ENCODE data around the gene SGCD. TPM values are rescaled to one million over a fixed set of nuclear protein-coding genes. Genes with fewer than 3 reads are reported as not detected.

SGCD gene
- total RNA-seq, 5 donors from 2014 or later (not counting 1 experiment from before 2014, with no cell fraction given): 0.13 to 2.4 (median 0.22) TPM

DNA sequence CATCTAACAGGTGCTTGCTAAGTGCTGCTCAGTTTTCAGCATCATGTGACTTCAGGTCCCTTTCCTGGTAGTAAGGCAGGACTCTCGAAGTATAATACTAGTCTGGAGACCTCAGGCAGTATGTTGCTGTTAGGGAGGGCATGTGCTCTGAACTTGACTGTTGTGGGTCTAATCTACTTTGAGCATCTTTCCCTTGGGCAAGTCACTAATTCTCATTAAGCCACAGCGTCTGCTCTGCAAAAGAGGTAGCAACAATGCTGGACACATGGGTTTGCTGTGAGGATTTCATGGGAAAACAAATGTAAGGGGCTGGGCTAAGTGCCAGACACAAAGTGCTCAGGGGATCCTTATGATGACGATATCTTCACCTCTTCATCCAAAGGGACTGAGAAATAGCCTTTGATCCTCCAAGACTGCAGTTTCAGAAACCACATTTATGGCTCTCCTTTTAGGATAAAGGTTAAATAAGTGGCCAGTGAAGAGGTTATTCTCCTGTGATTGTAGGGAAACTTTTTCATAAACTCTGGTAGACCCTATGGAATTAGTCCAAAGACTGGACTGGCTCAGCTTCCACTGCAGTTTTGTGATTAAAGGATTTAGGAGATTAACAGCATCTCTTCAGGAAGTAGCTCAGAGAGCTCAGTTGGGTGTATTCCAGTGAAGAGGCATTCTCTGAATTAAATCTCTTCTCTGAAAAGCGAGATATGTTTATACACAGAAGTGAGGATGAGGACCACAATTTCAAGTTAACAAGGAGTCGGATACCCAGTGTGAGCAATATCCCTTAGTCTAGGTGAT, 216.6 kb downstream of the SGCD start:
- Mint-ChIP-seq H3K27ac (no peak overlapping the region), H3K4me3 (no peak overlapping the region), H3K27me3 (peaks cover 2 to 25% of the 10 kb centered on the region in 2 donors), H3K9me3 (no peaks in the 10 kb centered on the region), H3K4me1 (no peaks in the 10 kb centered on the region), H3K36me3 (no peaks in the 10 kb centered on the region)
- peaks cover 0 to 3% of the 10 kb centered on the region in 2 experiments for H3K27me3 ChIP-seq (replicated peaks in 1 of 2; ENCODE audit: control insufficient read depth in 2 of 2, extremely low read depth in 1 of 2, insufficient read depth in 2 of 2, low read length in 1 of 2)
- H3K27ac ChIP-seq (ENCODE audit: low read length): no peak overlapping the region
- no peaks in the 10 kb centered on the region for H3K9me3 ChIP-seq
- H3K4me3 ChIP-seq (ENCODE audit: control insufficient read depth in 1 of 2, extremely low read depth in 1 of 2, low read length in 1 of 2): no peak overlapping the region
- ChIA-PET POLR2A (no interaction called here), CTCF (no interaction called here)
- ATAC-seq (replicated peaks in 1 of 4): no peak
- no peak for DNase-seq
- no peaks in the 10 kb centered on the region for H3K36me3 ChIP-seq (ENCODE audit: control insufficient read depth in 2 of 2, extremely low read depth in 1 of 2, insufficient read depth in 1 of 2, low read length in 1 of 2)
- H3K4me1 ChIP-seq (ENCODE audit: control insufficient read depth in 1 of 2, extremely low read depth in 1 of 2, insufficient read depth in 2 of 2, low read length in 2 of 2): no peaks in the 10 kb centered on the region
- WGBS (ENCODE audit: insufficient coverage): 20% methylated on average over 1 of the region's 5 CpGs

- Mint-ChIP-seq H3K4me3 (no peak overlapping the region), H3K4me1 (no peaks in the 10 kb centered on the region), H3K27ac (no peak overlapping the region), H3K9me3 (no peaks in the 10 kb centered on the region), H3K27me3 (peaks cover 0 to 4% of the 10 kb centered on the region in 2 donors), H3K36me3 (no peaks in the 10 kb centered on the region)
- no peaks in the 10 kb centered on the region for H3K27me3 ChIP-seq (replicated peaks in 1 of 2; ENCODE audit: control insufficient read depth in 2 of 2, extremely low read depth in 1 of 2, insufficient read depth in 2 of 2, low read length in 1 of 2)
- POLR2A ChIA-PET: no interaction called here
- ATAC-seq (replicated peaks in 1 of 4) (no peak), DNase-seq (no peak)
- no peak overlapping the region for H3K4me3 ChIP-seq (ENCODE audit: control insufficient read depth in 1 of 2, extremely low read depth in 1 of 2, low read length in 1 of 2)
- CTCF ChIA-PET: no interaction called here
- H3K27ac ChIP-seq (ENCODE audit: low read length): no peak overlapping the region
- 55% methylated on average over 2 of the region's 3 CpGs for WGBS (ENCODE audit: insufficient coverage)
- H3K9me3 ChIP-seq: no peaks in the 10 kb centered on the region
- H3K4me1 ChIP-seq (ENCODE audit: control insufficient read depth in 1 of 2, extremely low read depth in 1 of 2, insufficient read depth in 2 of 2, low read length in 2 of 2): no peaks in the 10 kb centered on the region
- no peaks in the 10 kb centered on the region for H3K36me3 ChIP-seq (ENCODE audit: control insufficient read depth in 2 of 2, extremely low read depth in 1 of 2, insufficient read depth in 1 of 2, low read length in 1 of 2)
Measured at GRCh38 chr5:156552855-156553358, 225.9 kb downstream of the SGCD start.

DNA sequence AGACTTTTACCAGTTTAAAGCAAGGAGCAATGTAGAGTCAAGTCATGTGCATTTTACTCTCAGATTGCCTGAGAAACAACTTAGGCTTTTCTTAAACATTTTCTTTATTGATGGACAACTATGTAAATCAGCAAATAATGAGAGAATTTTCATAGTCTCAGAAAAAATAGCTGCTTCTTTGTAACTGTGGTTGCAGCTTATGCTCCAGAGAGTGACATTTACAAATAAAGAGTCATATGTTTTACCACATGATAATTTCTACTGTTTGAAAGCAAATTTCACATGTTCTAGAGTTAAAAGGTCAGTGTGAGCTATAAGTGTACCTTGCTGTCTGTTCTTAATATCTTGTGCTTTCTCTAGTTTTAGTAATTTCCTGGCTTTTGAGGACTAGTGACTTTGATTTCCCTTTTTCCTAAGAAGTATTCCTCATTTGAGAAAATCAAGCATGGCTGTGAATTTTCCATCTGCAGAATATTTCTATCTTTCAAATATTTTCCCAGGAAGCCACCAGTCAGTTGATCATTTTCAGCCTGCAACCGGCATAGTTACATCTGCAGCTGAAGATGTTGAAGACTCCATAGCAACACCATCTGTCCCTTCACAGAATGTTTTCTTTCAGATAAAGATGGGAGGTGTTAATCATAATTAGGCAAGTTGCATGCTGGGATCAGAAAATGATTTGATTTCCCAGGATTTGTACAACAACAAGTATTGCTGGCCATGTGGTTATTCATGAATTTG, 229.9 kb downstream of the SGCD start:
- Mint-ChIP-seq H3K4me3 (no peak overlapping the region), H3K36me3 (no peaks in the 10 kb centered on the region), H3K4me1 (no peaks in the 10 kb centered on the region), H3K27me3 (peaks cover 0 to 6% of the 10 kb centered on the region in 2 donors), H3K27ac (no peak overlapping the region), H3K9me3 (no peaks in the 10 kb centered on the region)
- WGBS (ENCODE audit: insufficient coverage): no CpG with 5 or more reads among the region's 1 CpG
- H3K9me3 ChIP-seq: no peaks in the 10 kb centered on the region
- no peaks in the 10 kb centered on the region for H3K36me3 ChIP-seq (ENCODE audit: control insufficient read depth in 2 of 2, extremely low read depth in 1 of 2, insufficient read depth in 1 of 2, low read length in 1 of 2)
- DNase-seq: no peak
- no peak for ATAC-seq (replicated peaks in 1 of 4)
- no peaks in the 10 kb centered on the region for H3K4me1 ChIP-seq (ENCODE audit: control insufficient read depth in 1 of 2, extremely low read depth in 1 of 2, insufficient read depth in 2 of 2, low read length in 2 of 2)
- no peak overlapping the region for H3K4me3 ChIP-seq (ENCODE audit: control insufficient read depth in 1 of 2, extremely low read depth in 1 of 2, low read length in 1 of 2)
- H3K27me3 ChIP-seq (replicated peaks in 1 of 2; ENCODE audit: control insufficient read depth in 2 of 2, extremely low read depth in 1 of 2, insufficient read depth in 2 of 2, low read length in 1 of 2): no peaks in the 10 kb centered on the region
- ChIA-PET POLR2A (interaction anchor here in 1 of 2 donors (0.5 kb wide), 1 partner anchor 153 kb away, joined by 3 read pairs; no protein-coding TSS in a partner anchor), CTCF (no interaction called here)
- H3K27ac ChIP-seq (ENCODE audit: low read length): no peak overlapping the region

DNA sequence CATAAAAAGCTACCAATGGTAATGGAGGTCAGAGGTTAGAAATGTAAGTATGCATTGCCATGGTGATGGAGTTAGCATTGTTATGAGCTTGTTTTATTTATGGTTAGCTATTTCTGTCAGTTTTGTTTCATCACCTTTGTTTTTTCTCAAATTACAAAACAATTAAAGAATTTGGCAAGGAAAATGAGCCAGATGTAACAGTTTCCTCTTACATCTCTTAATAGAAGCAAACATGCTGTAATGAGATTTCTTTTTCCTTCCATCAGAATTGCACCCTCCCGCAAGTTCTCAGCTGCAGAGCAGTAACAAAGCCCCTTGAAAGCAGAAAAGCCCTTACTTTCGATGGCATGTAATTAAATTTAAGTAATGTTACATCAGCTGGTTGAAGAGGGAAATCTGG, 233.0 kb downstream of the SGCD start:
- Mint-ChIP-seq H3K4me3 (no peak overlapping the region), H3K9me3 (no peaks in the 10 kb centered on the region), H3K4me1 (no peaks in the 10 kb centered on the region), H3K36me3 (no peaks in the 10 kb centered on the region), H3K27ac (no peak overlapping the region), H3K27me3 (peaks cover 4 to 14% of the 10 kb centered on the region in 2 donors)
- DNase-seq: no peak
- H3K4me1 ChIP-seq (ENCODE audit: control insufficient read depth in 1 of 2, extremely low read depth in 1 of 2, insufficient read depth in 2 of 2, low read length in 2 of 2): no peaks in the 10 kb centered on the region
- ChIA-PET CTCF (no interaction called here), POLR2A (no interaction called here)
- no CpG with 5 or more reads among the region's 2 CpGs for WGBS (ENCODE audit: insufficient coverage)
- no peaks in the 10 kb centered on the region for H3K36me3 ChIP-seq (ENCODE audit: control insufficient read depth in 2 of 2, extremely low read depth in 1 of 2, insufficient read depth in 1 of 2, low read length in 1 of 2)
- no peak overlapping the region for H3K27ac ChIP-seq (ENCODE audit: low read length)
- no peaks in the 10 kb centered on the region for H3K9me3 ChIP-seq
- ATAC-seq (replicated peaks in 1 of 4): no peak
- H3K27me3 ChIP-seq (replicated peaks in 1 of 2; ENCODE audit: control insufficient read depth in 2 of 2, extremely low read depth in 1 of 2, insufficient read depth in 2 of 2, low read length in 1 of 2): peaks cover 0 to 2% of the 10 kb centered on the region in 2 experiments
- H3K4me3 ChIP-seq (ENCODE audit: control insufficient read depth in 1 of 2, extremely low read depth in 1 of 2, low read length in 1 of 2): no peak overlapping the region

DNA sequence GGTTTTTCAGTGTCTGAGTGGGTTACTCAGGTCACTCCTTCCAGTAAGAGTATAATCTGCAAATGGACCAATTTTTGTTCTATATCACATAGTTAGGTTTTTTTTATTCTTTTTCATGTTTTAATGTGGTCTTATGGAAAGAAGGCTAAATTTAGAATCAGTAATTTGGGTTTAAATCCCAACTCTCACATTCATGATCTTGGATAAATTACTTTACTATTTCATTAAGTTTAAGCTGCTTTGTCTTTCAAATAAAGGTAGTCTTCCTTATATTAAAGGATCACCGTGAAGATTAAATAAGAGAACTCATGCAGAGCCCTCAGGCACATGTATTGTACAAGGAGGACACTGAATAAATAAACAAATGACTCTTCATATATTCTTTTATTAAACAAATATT, 234.7 kb downstream of the SGCD start:
- ATAC-seq (replicated peaks in 1 of 4) (no peak), DNase-seq (no peak)
- no peaks in the 10 kb centered on the region for H3K9me3 ChIP-seq
- Mint-ChIP-seq H3K9me3 (no peaks in the 10 kb centered on the region), H3K27ac (no peak overlapping the region), H3K4me1 (no peaks in the 10 kb centered on the region), H3K27me3 (peaks cover 4 to 14% of the 10 kb centered on the region in 2 donors), H3K4me3 (no peak overlapping the region), H3K36me3 (no peaks in the 10 kb centered on the region)
- no peaks in the 10 kb centered on the region for H3K4me1 ChIP-seq (ENCODE audit: control insufficient read depth in 1 of 2, extremely low read depth in 1 of 2, insufficient read depth in 2 of 2, low read length in 2 of 2)
- H3K27me3 ChIP-seq (replicated peaks in 1 of 2; ENCODE audit: control insufficient read depth in 2 of 2, extremely low read depth in 1 of 2, insufficient read depth in 2 of 2, low read length in 1 of 2): peaks cover 0 to 2% of the 10 kb centered on the region in 2 experiments
- H3K27ac ChIP-seq (ENCODE audit: low read length): no peak overlapping the region
- no peak overlapping the region for H3K4me3 ChIP-seq (ENCODE audit: control insufficient read depth in 1 of 2, extremely low read depth in 1 of 2, low read length in 1 of 2)
- ChIA-PET POLR2A (no interaction called here), CTCF (no interaction called here)
- WGBS (ENCODE audit: insufficient coverage): no CpG with 5 or more reads among the region's 1 CpG
- no peaks in the 10 kb centered on the region for H3K36me3 ChIP-seq (ENCODE audit: control insufficient read depth in 2 of 2, extremely low read depth in 1 of 2, insufficient read depth in 1 of 2, low read length in 1 of 2)

DNA sequence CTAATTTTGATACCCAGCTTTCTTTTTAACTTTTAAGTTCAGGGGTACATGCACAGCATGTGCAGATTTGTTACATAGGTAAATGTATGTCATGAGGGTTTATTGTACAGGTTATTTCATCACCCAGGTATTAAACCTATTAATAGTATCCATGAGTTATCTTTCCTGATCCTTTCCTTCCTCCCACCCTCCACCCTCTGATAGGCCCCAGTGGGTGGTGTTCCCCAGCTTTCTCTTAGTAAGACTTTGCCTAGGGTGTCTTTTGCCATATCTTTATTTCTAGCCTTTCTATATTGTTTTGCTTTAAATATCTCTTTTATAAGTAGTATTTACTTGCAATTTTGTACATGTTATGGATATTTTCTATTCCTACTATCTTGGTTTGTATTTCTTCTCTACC, 243.7 kb downstream of the SGCD start:
- Histone ChIP-seq H3K27me3 (replicated peaks in 1 of 2; ENCODE audit: control insufficient read depth in 2 of 2, extremely low read depth in 1 of 2, insufficient read depth in 2 of 2, low read length in 1 of 2) (no peaks in the 10 kb centered on the region), H3K9me3 (no peaks in the 10 kb centered on the region), H3K36me3 (ENCODE audit: control insufficient read depth in 2 of 2, extremely low read depth in 1 of 2, insufficient read depth in 1 of 2, low read length in 1 of 2) (no peaks in the 10 kb centered on the region), H3K4me3 (ENCODE audit: control insufficient read depth in 1 of 2, extremely low read depth in 1 of 2, low read length in 1 of 2) (no peak overlapping the region), H3K27ac (ENCODE audit: low read length) (no peak overlapping the region), H3K4me1 (ENCODE audit: control insufficient read depth in 1 of 2, extremely low read depth in 1 of 2, insufficient read depth in 2 of 2, low read length in 2 of 2) (no peaks in the 10 kb centered on the region)
- CTCF ChIA-PET: no interaction called here
- no peaks in the 10 kb centered on the region for H3K36me3 Mint-ChIP-seq
- no peaks in the 10 kb centered on the region for H3K4me1 Mint-ChIP-seq
- no peak overlapping the region for H3K27ac Mint-ChIP-seq
- H3K9me3 Mint-ChIP-seq: no peaks in the 10 kb centered on the region
- POLR2A ChIA-PET: no interaction called here
- no peak for ATAC-seq (replicated peaks in 1 of 4)
- DNase-seq: no peak
- peaks cover 0 to 9% of the 10 kb centered on the region in 2 donors for H3K27me3 Mint-ChIP-seq
- H3K4me3 Mint-ChIP-seq: no peak overlapping the region
